ENCODE results near the gene THAP11.

Gene THAP11

DNA sequence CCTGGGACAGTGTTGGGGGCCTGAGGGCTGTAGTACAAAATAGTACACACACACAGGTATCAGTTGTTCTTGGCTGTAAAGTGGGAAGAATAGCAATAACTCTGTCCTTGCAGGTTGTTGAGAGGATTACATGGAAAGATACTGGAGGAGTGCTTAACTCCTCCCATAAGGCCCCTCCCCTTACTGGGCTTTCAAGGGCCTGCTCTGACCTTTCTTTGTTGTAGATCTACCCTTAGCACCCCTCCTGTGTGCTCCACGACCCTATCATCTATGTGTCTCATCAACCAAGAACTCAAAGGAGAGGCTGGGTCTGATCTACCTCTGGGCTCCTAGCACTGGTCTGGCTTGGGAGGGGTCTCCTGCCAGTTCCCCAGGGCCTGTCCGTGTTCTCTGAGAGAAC lies 22.5 kb downstream of the THAP11 start:
- DNase-seq, result no peak

DNA sequence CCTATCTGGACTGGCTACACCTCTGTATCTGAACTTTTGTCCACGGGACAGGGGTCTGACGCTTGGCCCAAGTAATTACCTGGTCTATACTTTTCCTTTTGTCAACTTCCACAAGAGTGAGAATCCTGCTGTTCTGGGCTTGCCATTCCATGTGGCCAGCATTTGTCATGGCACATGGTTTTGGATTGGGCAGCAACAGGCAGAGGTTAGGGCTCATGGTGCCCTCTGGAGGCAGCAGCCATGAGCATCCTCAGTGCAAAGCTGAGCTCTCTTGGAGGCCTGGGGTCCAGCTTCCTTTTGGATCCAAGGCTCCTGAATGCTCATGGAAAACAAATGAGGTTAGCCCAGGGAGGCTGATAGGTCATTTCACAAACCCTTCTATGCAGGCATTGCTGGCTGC lies 23.2 kb downstream of the THAP11 start:
- no peak for DNase-seq

DNA sequence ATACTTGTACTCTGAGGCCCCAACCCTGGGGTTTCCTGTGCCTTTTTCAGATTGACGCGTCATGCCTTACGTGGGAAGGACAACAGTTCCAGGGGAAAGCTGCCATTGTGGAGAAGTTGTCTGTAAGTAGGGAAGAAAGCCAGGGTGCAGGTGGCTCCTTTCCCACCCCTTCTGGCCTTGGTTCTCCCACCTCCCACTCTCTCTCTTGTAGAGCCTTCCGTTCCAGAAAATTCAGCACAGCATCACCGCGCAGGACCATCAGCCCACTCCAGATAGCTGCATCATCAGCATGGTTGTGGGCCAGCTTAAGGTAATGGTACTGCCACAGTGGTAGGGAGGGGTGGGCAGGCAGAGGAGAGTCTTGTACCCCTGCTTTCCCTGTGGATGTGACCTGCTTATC lies 26.2 kb downstream of the THAP11 start:
- DNase-seq, result no peak

DNA sequence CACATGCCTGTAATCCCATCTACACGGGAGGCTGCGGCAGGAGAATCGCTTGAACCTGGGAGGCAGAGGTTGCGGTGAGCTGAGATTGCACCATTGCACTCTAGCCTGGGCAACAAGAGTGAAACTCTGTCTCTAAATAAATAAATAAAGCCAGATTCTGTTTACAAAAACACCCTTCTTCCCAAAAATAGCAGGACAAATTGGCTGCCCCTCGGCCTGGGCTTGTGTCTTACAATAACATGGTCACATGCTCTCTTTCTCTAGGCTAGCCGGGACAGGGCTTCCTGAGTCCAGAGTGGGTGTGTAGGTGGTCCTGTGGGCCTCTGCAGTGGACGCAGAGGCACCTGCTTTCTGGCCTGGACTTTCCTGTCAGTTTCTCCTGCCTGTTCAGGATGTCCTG lies 27.5 kb downstream of the THAP11 start:
- no peak for DNase-seq

DNA sequence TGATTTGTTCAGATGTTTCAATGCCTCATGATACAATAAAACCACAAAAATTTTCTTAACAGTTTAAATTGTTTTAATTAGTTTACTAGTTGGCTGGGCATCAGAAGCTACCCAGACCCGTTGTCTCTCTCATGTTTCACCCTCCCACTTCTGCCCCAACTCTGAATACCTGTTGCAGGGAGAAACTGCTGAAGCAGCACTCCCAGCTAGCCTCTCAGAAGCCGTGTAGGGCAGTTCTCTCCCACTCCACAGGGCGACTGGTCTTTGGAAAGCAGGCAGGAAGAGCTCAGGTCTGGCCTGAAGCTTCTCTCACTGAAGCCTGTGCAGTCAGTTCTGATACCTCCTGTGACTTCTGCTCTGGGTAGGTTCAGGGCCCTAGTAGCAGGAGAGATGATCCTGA lies 29.1 kb downstream of the THAP11 start:
- DNase-seq, result no peak

DNA sequence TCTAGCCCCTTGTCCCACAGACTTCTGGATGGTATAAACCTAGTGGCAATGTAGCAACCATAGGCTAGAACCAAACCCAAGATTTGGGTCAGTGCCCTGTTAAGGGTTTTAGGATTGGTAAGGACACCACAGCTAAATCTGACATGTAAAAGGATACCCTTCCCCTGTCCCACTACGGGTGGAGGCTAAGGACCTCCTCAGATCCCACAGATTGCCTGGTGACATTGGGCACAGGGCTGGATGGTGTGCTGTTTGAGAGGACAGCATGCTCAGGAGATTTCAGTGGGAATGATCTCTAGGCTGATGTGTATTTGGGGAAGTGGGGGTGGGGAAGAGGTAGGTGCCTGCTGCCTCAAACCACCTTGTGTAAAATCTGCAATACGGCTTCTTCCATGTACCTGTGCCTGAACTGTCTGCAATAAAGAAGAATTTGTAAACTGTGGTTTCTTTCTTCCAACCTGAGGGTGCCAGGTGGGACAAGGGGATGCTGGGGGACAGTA lies 30.1 kb downstream of the THAP11 start:
- no peak for DNase-seq

DNA sequence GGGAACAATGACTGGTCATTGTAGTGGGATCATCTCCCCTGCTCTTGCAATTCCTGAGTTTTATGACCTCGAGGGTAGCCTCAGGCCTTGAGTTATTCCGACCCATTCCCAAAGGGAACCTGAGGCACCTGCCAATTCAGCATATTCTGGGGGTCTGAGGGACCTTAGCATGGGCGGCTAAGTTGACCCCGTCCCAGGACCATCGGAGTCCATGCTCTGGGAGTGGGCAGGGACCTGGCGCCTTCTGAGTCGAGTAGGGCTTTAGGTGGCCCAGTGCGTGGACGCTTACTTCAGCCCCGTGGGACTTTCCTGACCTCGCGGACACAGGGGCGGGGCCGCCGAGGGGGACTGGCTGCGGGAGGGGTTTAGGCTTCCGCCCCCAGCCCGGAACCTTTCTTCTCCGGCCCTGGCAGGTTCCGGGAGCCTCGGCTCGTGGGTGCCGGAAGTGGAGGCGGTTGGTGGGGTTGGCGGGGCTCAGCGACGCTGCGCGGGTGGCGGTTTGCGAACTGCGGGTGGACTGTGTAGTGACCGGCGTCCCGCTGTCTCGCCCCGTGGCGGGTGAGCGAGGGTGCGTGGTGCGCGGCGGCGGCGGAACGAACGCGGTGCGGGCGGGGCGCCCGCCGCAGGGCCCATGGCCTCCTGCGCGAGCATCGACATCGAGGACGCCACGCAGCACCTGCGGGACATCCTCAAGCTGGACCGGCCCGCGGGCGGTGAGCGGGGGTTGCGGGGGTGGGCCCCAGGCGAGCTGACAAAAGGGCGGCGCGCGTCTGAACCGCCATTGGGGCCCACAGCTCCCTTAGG lies 30.7 kb downstream of the THAP11 start, which contains the start of gene EDC4:
Gene EDC4 (plus strand): TSS at position 422 of the 804 bp plus-strand sequence. CDS start 210 bp downstream, at position 632.
- peak; percentile 89 for DNase-seq

DNA sequence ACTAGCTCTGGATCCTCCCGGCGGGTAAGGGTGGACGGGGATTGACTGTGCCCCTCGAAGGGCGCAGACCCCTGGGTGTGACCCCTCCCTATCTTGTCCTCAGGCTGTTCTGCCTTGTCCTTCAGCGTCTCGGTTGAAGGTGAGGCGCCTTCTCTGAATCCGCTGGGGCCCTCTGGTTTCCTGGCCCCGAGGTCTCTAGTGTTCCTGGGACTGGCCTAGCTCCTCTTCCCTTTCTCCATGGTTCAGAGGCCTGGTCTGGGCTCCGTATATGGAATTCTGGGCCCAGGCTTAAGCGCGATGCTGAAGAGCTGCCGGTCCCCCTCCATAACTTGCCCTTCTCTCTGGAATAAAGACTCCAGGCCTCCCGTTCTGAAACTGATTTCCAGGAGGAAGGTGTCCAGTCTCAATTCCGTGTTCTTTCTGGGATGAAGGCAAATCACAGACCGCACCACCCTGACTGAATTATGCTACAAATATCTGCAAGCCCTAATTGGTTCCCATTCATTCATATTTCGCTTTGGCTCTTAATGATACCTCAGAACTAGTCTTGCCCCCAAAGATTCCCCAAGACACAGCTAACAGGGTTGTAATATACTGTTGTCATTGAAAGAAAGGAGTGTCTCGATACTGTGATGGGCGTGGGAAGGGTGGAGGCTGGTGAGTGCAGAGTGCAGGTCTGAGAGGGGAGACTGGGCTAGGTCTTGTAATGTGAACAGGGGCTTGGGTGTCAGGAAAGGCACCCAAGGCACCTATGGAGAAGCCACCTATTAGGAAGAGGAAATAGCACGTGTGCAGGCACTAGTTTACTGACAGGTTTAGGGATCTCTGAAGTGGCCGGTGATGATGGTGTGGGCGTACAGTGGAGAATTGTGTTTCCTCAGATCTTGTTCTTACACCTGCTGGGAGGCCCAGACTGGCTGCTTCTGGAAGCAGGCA lies 31.6 kb downstream of the THAP11 start:
- DNase-seq, result no peak

DNA sequence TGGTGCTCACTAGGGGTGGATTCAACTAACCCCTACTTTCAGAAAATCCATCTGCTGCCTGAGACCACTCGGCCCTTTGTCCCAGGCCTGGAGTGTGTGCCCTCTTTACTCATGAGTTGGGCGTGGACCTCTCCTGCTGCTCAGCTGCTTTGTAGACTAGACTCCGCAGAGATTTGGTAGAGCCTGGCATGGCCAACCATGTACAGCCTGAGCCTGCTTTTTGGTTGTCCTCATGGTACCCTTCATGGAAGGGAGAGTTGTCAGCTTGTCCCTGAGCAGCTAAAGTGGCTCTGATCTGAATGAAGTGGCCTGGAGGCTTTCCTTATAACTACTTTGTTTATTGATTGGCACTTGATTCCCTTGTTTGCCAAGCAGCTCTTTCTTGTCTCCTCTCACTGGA lies 32.3 kb downstream of the THAP11 start:
- DNase-seq, result no peak

DNA sequence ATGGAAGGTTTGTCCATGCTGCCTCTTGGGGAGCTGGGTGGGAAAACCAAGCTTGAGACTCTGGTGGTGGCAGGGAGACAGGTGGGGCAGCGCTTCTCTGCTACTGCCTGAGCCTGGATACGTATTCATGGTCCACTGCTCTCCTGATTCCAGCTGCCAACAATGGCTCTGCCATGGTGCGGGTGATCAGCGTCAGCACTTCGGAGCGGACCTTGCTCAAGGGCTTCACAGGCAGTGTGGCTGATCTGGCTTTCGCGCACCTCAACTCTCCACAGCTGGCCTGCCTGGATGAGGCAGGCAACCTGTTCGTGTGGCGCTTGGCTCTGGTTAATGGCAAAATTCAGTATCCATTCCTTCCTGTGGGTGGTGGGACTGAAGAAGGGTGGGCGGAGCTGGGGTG lies 34.9 kb downstream of the THAP11 start:
- DNase-seq, result no peak

DNA sequence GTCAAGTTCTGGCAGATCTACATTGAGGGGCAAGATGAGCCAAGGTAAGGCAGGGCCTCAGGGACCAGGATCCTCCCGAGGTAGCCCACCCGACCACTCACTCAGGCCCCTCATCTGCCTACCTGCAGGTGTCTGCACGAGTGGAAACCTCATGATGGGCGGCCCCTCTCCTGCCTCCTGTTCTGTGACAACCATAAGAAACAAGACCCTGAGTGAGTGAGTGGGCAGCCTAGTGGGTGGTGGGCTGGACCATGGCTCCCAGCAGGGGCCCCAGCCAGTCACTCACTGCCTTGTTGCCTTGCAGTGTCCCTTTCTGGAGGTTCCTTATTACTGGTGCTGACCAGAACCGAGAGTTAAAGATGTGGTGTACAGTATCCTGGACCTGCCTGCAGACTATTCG lies 36.1 kb downstream of the THAP11 start:
- DNase-seq, result no peak

DNA sequence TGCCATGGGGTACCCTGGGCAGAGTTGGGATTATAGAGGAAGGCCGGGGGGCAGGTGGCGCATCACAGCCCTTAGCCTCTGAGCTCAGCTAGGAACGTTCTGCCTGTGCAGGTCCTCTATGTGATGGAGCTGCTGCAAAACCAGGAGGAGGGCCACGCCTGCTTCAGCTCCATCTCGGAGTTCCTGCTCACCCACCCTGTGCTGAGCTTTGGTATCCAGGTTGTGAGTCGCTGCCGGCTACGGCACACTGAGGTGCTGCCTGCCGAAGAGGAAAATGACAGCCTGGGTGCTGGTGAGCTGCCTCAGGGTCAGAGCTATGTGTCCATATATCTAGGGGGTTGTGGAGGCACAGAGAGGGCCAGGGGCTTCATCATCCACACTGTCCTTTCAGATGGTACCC lies 36.7 kb downstream of the THAP11 start:
- no peak for DNase-seq

DNA sequence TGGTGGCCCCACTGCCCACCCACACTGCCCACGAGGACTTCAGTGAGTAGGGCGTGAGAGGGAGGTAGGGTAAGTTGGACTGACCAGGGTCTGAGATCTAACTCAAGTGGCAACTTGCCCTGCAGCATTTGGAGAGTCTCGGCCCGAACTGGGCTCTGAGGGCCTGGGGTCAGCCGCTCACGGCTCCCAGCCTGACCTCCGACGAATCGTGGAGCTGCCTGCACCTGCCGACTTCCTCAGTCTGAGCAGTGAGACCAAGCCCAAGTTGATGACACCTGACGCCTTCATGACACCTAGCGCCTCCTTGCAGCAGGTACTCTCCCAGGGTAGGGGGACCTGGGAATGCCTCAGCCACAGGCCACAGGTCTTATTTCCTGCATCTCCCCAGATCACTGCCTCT lies 37.3 kb downstream of the THAP11 start:
- no peak for DNase-seq

DNA sequence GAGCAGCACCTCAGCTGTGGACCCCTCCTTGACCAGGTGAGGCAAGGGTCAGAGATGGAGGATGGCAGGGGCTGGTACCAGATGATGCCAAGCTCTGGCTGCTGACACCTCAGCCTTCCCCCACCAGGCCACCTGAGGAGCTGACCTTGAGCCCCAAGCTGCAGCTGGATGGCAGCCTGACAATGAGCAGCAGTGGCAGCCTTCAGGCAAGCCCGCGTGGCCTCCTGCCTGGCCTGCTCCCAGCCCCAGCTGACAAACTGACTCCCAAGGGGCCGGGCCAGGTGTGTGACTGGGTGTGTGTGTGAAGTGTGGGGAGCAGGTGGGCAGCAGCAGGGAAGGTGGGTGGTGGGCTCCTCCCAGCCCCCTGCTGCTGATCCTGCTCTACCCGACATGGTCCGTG lies 37.8 kb downstream of the THAP11 start:
- no peak for DNase-seq

DNA sequence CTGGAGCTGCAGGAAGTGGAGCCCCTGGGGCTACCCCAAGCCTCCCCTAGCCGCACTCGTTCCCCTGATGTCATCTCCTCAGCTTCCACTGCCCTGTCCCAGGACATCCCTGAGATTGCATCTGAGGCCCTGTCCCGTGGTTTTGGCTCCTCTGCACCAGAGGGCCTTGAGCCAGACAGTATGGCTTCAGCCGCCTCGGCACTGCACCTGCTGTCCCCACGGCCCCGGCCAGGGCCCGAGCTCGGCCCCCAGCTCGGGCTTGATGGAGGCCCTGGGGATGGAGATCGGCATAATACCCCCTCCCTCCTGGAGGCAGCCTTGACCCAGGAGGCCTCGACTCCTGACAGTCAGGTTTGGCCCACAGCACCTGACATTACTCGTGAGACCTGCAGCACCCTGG lies 38.5 kb downstream of the THAP11 start:
- DNase-seq, result no peak

DNA sequence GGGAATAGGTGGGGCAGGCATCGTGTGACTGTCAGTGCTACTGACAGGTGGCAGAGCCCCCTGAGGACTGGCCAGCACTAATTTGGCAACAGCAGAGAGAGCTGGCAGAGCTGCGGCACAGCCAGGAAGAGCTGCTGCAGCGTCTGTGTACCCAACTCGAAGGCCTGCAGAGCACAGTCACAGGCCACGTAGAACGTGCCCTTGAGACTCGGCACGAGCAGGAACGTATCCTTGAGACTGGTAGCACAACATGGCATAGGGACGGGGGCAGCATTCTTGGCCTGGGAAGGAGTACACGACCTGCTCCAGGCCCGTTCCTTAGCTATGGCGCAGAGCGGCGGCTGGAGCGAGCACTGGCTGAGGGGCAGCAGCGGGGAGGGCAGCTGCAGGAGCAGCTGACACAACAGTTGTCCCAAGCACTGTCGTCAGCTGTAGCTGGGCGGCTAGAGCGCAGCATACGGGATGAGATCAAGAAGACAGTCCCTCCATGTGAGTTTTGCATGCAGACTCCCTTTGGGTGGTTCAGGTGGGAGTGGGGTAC lies 39.6 kb downstream of the THAP11 start:
- no peak for DNase-seq

DNA sequence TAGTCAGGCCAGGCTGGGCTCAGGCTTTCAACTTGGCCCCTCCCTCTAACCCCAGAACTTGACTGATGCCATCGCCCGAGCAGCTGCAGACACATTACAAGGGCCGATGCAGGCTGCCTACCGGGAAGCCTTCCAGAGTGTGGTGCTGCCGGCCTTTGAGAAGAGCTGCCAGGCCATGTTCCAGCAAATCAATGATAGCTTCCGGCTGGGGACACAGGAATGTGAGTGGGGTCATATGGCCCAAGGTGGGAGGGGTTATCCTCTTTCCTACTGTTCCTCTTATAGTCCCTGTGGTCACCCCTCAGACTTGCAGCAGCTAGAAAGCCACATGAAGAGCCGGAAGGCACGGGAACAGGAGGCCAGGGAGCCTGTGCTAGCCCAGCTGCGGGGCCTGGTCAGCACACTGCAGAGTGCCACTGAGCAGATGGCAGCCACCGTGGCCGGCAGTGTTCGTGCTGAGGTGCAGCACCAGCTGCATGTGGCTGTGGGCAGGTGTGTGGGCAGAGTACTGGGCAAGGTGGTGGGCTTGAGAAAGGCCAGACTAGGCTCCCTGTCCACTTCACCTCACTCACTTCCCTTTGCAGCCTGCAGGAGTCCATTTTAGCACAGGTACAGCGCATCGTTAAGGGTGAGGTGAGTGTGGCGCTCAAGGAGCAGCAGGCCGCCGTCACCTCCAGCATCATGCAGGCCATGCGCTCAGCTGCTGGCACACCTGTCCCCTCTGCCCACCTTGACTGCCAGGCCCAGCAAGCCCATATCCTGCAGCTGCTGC lies 40.4 kb downstream of the THAP11 start:
- DNase-seq, result no peak

DNA sequence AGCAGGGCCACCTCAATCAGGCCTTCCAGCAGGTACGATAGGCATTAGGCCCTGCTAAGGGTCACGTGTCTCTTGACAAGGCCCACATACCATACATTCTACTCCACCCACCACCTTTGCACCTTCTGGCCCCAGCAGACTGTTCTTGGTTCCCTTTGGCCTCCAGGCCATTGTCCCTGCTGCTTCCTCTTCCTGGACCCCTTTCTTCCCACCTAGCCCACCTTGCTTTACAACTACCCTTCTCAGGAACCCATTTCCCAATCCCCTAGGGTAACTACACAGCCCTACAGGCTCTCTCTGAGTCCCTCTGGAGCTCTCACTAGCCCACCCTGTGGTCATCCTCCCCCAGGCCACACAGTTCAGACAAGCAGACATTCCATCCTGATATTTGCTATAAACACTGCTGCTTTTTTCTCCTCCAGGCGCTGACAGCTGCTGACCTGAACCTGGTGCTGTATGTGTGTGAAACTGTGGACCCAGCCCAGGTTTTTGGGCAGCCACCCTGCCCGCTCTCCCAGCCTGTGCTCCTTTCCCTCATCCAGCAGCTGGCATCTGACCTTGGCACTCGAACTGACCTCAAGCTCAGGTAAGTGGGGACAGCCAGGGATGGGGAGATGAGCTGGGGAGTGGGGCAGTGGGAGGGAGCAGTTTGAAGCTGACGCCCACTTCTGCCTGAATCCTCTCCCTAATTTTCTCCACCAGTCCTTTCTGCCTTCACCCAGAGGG lies 41.2 kb downstream of the THAP11 start:
- DNase-seq, result peak; percentile 77

DNA sequence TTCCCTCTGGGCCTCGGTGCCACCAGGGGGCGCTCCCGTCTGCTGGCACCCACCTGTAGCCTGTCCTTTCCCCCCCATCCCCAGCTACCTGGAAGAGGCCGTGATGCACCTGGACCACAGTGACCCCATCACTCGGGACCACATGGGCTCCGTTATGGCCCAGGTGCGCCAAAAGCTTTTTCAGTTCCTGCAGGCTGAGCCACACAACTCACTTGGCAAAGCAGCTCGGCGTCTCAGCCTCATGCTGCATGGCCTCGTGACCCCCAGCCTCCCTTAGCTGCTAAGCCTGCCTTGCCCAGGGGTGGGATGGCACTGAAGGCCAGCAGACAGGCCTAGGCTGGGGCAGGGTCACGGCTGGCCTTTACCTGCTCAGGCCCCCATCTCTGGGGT lies 41.7 kb downstream of the THAP11 start:
- peak; percentile 79 for DNase-seq

DNA sequence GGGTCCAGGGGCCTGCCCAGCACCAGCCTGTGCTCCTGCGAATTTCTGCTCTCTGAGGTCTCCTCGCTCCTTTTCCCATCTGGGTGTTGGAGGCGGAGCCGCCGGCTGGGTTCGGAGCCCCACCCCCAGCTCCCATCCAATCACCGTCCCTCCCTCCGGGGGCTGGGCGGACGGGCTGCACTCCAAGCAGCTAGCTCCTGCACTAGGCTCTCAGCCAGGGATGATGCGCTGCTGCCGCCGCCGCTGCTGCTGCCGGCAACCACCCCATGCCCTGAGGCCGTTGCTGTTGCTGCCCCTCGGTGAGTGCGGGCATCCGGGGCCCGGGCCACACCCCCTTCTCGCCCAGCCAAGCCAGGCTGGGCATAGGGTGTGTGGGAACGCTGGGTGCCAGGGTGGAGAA lies 42.6 kb downstream of the THAP11 start, which contains the start of gene NRN1L:
Gene NRN1L (plus strand): TSS at position 202 of the 400 bp plus-strand sequence. CDS start 19 bp downstream, at position 221.
- peak; percentile 96 for DNase-seq

DNA sequence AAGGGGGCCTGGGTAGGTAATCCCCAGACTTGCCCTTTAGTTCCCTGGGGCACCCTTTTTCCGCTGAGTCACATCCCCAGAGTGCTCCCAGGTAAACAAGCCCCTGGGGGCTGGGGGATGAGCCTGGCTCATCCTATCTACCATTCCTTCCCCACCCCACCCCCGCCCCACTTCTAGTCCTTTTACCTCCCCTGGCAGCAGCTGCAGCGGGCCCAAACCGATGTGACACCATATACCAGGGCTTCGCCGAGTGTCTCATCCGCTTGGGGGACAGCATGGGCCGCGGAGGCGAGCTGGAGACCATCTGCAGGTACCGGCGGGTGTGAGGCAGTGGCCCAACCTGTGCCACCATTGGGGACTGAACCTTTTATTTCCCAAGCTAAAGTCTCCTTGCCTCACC lies 43.4 kb downstream of the THAP11 start:
- DNase-seq, result no peak

DNA sequence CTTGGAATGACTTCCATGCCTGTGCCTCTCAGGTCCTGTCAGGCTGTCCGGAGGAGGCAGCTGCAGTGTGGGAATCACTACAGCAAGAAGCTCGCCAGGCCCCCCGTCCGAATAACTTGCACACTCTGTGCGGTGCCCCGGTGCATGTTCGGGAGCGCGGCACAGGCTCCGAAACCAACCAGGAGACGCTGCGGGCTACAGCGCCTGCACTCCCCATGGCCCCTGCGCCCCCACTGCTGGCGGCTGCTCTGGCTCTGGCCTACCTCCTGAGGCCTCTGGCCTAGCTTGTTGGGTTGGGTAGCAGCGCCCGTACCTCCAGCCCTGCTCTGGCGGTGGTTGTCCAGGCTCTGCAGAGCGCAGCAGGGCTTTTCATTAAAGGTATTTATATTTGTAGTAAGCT lies 43.9 kb downstream of the THAP11 start:
- no peak for DNase-seq
